HG02943 (cell line): ENCODE data around the gene EFCAB11.
A peak's percentile ranks its signal among the peaks of the same experiment; 100 is the strongest.

Experiments used
- ATAC-seq: cut with Tn5 transposase; IDR thresholded peaks from one replicate; pipeline ENCODE4 v1.9.1; 2021; ENCODE audit warnings: mild to moderate bottlenecking, low read depth, moderate library complexity; ENCODE audit not compliant: unreplicated experiment

The EFCAB11 gene

GRCh38 chr14:89954070-89955021 lies at the start of gene EFCAB11:
EFCAB11 (minus strand) TSS chr14:89954730; CDS start chr14:89954660, 70 bp downstream.
- ATAC-seq: peak; percentile 87

- ATAC-seq: no peak
Measured at GRCh38 chr14:90003526-90004307, 49.2 kb upstream of the EFCAB11 start.

GRCh38 chr14:90000935-90001334 lies 46.4 kb upstream of the EFCAB11 start:
- ATAC-seq: no peak

- ATAC-seq: no peak
Measured at GRCh38 chr14:89996963-89997362, 42.4 kb upstream of the EFCAB11 start.

- ATAC-seq: no peak
Measured at GRCh38 chr14:89992273-89992672, 37.7 kb upstream of the EFCAB11 start.

GRCh38 chr14:89990623-89991275 lies 36.2 kb upstream of the EFCAB11 start:
- ATAC-seq: no peak

- ATAC-seq: no peak
Measured at GRCh38 chr14:89990218-89990617, 35.7 kb upstream of the EFCAB11 start.

GRCh38 chr14:89988787-89989186 lies 34.3 kb upstream of the EFCAB11 start:
- no peak for ATAC-seq

- no peak for ATAC-seq
Measured at GRCh38 chr14:89987161-89987475, 32.6 kb upstream of the EFCAB11 start.

- ATAC-seq: no peak
Measured at GRCh38 chr14:89986462-89987160, 32.1 kb upstream of the EFCAB11 start.

- no peak for ATAC-seq
Measured at GRCh38 chr14:89983375-89983774, 28.8 kb upstream of the EFCAB11 start.

- no peak for ATAC-seq
Measured at GRCh38 chr14:89978656-89979055, 24.1 kb upstream of the EFCAB11 start.

GRCh38 chr14:89977668-89978067 lies 23.1 kb upstream of the EFCAB11 start:
- no peak for ATAC-seq

- ATAC-seq: no peak
Measured at GRCh38 chr14:89973234-89973823, 18.8 kb upstream of the EFCAB11 start.

- no peak for ATAC-seq
Measured at GRCh38 chr14:89965839-89966238, 11.3 kb upstream of the EFCAB11 start.

GRCh38 chr14:89963288-89963978 lies 8.9 kb upstream of the EFCAB11 start:
- no peak for ATAC-seq

GRCh38 chr14:89960914-89961313 lies 6.4 kb upstream of the EFCAB11 start:
- no peak for ATAC-seq

- ATAC-seq: no peak
Measured at GRCh38 chr14:89959853-89960445, 5.4 kb upstream of the EFCAB11 start.

- no peak for ATAC-seq
Measured at GRCh38 chr14:89958966-89959365, 4.4 kb upstream of the EFCAB11 start.
